Activated gamma-delta T cell (primary cell): ENCODE measurements around the gene CHIA.

Source experiments
- DNase-seq: peaks from one replicate; lab custom pipeline; 2025; lab: John Stamatoyannopoulos, UW
- total RNA-seq, 2 donors: gene quantifications; one replicate each; lab custom pipeline; 2026; lab: John Stamatoyannopoulos, UW

The CHIA gene
- 0.05 to 0.09 reads per million in 2 donors for total RNA-seq

DNA sequence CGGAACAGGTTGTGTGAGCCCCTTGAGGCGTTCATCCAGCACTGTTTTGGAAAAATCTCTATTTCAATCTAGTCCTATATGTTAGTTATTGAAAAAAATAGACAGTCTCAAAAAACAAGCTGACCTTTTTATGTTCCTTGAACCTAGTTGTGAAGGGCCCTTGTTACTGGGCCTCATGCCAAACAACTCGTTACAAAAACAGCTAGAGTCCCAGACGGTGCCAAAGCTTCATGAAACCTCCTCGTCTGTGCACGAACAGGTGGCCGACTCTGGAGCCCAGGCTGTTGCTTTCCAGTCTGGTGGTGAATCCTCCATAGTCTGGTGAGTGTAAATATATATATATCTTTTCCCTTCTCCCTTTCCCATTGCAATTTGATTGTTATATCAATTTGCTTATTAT is at the start of gene CHIA:
Gene CHIA (plus strand): TSS at position 222 of the 400 bp plus-strand sequence. CDS start 19,617 bp downstream, outside the sequence.
- no peak for DNase-seq

DNA sequence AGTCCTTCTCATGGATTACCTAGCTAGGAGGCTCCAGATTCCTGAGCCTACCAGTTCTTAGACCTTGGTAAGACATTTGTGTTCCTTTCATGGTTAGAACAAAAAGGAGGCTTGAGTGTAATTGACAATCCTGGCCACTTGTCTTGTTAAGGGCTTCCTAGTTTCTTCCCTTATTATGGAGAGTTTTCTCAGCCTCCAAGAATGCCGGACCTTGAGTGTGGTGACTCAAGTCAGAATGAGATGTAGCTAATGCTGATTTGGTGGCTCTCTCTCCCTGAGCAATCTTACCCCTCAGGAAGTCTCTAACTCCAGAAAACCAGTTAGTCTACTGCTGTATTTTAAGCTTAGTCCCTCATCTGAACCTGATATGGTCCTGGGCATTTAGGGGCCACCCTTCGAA is 48.9 kb upstream of the CHIA start:
- DNase-seq = no peak

DNA sequence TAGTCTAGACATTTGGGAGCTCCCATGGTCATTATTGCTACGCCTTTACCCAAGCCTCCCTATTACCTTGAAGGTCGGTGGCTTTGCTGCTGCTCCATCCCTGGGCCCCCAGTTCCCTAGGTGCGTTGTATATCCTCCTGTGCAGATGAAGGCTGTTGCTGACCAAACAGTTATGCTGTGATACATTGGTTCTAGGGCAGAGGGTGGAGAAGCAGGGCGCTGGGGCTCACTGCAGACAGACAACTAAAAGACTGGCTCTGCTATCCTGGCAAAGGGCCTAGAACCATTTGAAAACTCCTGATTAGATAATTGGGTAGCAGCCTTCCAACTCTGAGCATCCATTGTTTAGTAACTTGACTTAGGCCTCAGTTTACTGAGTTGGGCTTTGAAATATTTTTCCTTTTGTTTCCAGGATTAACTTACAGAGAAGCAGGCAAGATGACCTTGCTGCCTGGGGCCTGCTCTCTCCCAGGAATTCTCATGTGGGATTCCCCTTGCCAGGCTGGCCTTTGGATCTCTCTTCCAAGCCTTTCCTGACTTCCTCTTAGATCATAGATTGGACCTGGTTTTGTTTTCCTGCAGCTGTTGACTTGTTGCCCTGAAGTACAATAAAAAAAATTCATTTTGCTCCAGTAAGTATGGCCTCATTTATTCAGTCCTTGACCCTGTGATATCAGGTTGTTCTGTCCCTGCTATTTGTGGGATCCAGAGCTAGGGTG is 47.7 kb upstream of the CHIA start:
- DNase-seq = no peak

DNA sequence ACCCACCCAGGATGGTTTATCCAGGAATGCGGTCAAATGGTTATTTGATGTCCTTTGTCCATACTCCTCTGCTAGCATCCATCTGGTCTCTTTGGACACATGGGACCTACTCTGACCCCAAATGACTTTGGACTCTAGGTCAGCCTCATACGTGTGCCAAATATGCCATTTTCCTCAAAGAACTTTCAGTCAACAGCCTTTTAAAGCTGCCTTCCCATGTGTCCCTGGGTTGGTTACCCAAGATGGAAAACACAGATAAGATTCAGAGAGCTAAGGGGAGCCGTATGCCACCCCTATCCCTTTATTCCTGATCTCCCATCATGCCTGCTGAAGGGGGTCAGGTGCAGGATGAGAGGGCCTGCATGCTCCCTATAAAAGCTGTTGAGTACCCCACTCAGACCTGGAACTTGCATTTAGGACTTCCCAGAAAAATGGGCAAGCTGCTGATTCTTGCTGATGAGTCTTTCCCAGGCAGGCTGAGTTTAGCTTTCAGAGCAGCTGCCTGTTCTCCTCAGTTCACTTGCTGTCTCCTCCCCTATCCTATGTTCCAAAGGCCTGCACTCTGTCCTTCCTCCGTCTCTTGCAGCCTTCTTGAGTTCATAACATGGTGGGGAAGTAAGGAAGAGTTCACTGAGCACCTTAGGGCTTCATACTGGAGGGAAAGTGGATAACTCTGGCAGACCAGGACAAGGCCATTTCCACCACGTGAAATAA is 43.4 kb upstream of the CHIA start:
- DNase-seq = no peak

DNA sequence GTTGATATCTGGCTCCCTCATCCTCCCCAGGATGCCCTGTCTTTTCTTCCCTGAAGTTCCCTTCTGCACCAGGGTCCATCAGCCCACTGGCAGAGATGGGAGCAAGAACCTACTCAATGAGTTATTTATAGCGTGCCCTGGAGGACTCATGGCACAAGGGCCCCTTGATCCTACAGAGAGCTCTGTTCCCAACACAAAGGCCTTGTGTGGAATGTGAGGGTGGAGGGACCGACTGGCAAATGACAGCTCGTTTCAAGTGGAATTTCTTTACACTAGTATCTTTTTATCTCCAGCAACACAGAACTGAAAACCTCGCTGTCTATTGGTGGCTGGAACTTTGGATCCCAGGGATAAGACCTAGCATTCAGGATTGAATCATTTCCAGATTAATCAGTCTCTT is 40.7 kb upstream of the CHIA start:
- DNase-seq = no peak

DNA sequence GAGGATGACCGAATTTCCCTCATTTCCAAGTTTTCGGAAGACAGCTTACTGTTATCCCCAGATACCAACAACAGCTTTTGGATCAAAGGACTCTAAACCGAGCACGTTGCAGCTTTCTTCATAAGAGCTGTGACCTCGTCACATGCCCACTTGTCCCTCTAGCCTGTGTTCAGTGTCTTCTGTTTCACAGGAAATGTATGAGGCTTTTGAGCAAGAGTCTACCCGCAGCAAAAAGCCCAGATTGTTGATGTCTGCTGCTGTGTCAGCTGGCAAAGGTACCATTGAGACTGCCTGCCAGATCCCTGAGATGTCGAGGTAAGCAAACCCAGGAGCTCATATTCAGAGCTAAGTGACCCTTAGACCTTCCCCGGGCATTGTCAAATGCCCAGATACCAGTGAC is 39.1 kb upstream of the CHIA start:
- no peak for DNase-seq

DNA sequence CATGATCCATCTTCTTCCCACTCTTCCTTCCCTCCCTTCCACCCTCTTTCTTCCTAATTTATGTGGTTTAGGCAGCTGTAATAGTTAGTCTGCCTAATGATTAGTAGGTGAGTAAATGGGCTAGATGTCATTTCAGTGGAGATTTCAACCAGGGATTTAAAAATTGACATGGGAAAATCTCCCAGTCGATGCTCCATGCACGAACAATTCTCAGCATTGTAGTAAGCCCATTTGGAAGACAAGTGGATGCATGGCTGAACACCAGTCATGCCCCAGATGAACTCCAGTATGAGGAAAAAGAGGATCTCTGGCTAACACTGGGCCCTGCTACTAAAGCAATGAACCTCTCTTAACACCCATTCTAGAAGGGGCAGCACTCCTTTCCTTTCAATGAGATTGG is 37.9 kb upstream of the CHIA start:
- no peak for DNase-seq

DNA sequence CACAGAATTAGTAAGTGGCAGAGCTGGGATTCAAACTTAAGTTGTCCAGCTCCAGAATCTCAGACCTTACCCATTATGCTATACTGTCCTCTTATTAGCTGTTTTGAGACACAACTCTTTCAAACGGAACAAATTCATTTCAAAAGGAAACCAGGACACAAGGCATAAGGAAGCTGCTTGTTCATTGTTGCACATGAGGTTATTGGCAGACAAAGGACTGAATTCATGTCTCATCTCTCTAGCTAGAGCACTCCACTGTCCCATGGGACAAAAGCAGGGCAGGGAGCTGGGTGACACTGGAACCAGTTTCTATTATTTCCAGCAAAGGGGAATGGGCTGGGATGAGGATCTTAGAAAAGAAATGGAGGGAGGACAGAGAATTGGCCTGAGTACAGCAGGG is 36.8 kb upstream of the CHIA start:
- DNase-seq = no peak

DNA sequence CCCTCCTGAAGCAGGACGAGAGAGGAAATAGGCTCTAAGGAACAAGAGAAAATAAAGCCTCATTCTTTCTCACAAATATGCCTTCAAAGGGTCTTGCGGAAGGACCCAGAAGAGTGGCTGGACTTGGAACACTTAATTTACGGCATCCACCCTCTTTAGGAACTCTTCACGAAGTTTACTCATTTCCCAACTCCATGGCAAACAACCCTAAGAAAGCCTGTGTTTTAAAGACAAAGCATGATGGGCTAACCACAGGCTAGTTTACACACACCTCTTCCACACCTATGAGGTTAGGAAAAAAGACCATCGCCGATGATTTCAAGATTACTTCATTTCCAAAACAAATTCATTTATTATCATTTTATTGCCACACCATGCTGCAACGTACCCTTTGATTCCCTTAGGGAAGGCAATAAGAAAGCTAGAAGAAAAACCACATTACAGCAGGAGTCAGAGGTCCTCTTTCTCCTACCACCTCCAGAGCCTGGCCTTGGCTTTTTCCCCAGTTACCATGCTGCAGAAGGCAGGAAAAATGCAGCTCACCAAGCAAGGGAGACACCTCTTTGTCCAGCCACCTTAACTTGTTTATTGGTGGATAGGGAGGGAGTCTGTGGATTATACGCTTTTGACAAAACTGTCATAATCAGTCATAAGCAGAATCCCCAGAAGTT is 33.5 kb upstream of the CHIA start:
- no peak for DNase-seq

DNA sequence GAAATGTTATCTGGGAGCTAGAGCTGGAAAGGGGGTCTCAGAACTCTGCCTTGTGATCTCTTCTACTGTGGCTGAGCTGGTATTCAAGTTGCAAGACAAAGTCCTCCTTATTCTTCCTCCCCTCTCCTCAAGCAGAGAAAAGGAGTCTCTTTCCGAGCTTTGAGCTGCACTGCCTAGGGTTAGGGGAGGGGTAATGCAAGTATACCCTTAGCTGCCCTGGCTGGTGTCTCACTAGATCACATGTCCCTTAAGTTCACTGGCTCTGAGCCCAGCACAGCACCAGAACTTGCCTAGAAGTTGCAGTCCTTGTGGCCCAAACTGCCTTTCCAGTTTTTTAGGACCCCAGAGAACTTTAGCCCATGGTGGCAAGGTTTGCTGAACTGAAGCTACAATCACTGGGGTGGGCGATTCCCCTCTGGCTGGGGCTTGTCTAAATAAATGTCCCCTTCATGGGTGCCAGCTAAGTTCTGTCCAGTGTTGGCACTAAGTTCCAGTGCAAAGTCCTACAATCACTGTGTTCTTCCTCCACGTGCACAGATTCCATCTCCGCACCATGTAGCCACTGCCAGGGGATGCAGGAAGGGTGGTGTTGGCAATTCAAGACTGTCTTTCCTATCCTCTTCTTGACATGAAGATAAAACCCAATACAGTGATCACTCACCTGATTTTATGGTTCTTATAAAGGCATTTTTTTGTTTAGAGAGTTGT is 22.7 kb upstream of the CHIA start:
- DNase-seq = no peak

DNA sequence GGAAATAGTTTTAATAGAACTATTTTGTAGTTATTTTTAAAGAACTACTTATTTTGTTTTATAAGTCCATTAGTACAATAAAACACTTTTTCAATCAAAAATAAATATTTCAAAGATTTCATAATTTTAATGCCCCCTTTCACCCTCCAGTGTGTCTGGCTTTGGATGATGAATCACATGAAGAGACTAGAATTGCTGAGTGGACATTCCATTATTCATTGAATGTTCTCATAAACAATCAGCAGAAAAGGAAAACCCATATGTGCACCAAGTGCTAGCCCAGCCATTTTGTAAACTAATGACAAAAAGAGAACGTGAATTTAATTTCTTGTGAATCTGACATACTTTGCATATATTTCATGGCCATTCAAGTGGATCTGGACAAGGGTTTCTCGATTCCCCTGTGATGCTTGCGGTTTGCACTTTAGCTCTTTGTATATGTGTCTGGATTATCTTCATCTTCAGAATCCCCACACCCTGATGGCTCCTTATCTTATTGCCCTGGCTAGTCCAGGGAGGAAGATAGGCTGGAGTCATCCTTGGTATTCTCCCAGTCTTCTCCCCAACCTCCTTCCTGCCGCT is 20.7 kb upstream of the CHIA start:
- no peak for DNase-seq

DNA sequence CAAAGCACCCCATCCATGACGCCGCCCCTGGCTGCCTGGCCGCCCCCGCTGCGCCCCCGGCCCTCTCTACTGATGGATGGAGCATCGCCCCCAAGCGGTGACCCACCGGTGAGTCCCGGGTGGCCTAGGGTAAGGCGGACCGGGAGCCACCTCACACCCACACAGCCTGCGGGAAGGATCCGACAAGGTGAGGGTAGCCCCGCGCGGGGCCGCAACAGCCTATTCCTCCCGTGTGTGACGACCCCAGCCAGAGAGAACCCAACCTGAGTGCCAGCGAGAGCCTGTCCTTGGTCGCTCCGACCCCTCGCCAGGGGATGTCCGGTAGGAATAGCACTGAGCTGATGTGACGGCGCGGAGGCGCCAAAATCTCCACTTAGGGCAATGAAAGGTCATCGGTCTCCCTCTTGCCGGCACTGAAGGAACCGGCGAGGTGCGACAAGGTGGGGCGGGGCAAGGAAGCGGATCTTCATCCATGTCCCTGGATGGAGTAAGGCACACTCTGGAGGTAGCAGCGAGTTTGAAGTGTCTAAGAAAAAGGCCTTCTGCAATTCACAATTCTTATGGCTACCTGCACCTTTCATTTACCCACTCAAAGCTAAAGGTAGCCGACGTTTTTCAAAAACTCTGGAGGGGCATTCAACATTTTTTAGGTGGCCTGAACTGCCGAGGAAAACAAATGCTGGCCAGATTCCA is 19.7 kb upstream of the CHIA start:
- no peak for DNase-seq

DNA sequence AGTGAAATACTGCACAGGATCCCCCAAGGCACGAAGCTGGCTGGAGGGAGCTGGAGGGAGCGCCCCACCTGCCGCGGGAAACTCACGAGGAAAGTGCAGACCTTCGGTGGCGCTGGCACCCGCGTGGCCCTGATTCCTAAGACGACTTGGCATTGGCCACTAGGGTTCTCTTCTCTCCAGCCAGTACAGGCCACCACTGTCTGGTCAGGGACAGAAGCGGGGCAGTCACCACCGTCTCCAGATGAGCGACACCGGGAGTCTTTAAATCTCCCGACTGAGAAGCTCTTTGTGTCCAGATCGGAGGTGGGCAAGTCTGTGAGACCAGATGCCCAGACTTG is 19.2 kb upstream of the CHIA start:
- DNase-seq = no peak

DNA sequence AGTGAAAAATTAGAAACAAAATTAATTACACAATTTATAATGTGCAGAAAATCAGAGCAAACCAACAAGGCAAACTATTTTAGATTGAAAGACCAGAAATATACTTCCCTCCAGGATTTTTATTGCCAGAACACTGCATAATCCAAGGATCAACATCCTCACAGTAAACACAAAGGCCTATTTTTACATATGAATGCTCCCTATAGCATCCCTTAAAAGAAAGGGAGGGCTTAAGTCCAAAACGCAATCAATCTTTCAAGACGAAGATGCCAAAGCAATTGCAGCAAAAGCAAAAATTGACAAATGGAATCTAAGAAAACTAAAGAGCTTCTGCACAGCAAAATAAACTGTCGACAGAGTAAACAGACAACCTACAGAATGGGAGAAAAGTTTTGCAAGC is 18.6 kb upstream of the CHIA start:
- no peak for DNase-seq

DNA sequence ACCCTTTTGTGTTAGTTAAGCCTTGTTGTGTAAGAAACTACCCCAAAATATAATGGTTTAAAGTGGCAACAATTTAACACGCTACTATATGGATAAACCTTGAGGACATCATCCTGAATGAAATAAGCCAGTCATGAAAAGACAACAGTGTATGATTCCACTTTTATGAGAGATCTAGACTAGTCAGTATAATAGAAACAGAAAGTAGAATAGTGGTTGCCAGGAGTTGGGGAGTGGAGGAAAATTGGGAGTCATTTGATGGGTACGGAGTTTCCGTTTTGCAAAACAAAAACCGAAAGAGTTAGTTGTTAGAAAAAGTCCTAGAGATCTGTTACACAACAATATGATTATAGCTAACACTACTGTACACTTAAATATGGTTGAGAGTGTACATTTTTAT is 16.0 kb upstream of the CHIA start:
- DNase-seq = no peak

DNA sequence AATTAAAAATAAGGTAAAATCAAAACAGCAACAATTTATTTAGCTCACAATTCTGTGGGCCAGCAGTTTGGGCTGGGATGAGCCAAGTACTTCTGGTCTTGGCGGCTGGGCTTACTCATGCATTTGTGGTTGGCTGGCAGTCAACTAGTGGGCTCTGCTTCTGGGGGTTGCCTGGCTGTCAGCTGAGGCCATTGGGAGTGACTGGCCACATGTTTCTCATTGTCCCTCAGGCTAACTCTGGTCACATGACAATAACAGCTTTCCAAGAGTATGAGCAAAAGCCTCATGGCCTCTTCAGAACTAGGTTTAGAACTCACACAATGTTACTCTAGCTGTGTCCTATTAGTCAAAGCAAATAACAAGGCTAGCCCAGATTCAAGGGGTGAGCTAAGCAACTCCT is 15.6 kb upstream of the CHIA start:
- DNase-seq = no peak

DNA sequence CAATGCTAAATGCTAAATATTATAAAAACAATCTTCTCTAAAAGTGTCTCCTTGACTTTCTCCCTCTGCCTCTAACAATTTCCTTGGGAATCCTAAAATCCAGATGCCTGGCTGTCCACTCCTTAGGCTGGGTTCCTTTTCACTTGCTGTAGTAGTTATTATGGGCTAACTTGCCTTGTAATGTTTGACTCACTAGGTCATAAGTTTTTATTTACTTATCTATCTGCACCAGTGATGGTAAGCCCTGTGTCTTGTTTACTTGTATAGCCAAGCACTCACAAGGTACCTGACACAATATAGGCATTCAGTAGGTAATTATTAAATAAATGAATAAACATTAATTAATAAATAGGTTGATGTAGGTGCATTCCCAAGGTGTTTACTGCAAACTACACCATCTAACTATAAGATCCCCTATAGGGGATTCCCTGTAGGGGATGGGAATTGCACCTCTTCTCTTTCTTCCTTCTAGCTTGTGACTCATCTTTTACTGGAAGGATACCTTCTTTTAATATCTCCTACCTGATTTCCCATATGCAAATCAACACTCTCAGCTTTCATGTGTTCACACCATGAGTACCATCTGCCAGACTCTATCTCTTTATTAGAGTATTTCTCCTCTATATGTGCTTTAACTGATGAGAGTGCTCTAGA is 14.7 kb upstream of the CHIA start:
- DNase-seq = no peak

DNA sequence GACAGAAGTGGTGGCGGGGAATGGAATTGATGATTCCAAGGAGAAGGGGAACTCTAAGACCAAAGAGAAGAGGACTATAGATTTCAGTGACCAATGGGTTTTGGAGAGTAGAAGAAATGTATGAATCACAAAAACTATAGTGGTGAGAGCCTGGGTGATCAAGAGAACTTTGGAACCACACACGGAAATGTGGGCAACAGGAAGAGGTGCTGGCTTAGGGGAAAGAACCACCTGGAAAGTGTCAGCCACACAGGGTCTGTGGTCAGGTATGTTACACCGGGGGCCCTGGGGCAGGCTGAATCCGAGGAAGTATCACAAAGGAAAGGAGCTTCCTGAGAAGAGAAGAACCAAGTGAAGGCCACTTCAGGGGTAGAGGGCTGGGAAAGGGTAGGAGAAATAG is 11.5 kb upstream of the CHIA start:
- no peak for DNase-seq

DNA sequence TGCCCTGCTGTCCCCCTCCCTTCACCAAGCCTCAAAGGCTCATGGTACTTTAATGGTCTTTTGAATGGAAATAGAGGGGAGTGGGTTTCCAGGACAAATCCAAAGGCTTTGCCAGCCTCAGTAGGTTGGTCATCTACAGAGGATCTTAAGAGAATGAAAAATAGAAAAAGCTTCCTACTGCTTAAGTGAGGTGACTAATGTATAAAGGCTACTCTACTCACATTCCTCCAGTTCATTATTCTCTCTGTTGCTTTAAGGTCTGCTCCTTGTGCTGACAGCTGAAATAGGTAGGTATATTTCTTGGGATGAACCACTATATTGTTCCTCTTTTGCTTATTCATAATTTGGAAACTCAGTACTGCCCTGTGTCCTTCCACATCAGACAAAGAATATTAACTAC is 10.4 kb upstream of the CHIA start:
- DNase-seq = no peak

DNA sequence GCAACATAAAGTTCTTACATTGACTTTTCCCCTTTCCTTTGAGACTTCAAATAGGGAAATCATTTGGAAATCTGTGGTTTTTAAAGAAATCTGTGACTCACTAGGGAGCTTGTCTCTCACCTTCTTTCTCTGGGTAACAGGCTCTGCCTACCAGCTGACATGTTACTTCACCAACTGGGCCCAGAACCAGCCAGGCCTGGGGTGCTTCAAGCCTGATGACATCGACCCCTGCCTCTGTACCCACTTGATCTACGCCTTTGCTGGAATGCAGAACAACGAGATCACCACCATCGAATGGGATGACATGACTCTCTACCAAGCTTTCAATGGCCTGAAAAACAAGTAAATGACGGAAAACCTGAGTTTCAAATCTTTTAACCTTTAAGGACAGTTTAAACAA is 9.2 kb upstream of the CHIA start:
- no peak for DNase-seq

DNA sequence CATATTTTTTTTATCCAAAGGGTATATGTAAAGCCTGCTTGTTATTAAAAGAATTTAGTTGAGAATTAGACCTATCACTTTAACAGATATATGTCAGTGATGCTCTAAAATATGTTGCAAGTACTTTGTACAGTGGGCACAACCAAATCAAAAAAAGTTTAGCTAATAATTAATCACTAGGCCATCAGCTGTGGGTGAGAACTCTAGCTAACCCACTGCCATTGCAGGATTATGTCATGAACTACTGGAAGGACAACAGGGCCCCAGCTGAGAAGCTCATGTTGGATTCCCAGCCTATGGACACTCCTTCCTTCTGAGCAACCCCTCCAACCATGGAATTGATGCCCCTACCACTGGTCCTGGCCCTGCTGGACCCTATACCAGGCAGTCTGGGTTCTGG is 6.8 kb upstream of the CHIA start:
- no peak for DNase-seq
